ENCODE measurements around the gene HOXB4.

GRCh38 chr17:48611213-48611612 lies 33.1 kb upstream of the HOXB4 start:
- TF ChIP-seq CTCF (IDR thresholded peaks at IDR 0.05) = no peak
- no peak for TF ChIP-seq POLR2A (IDR thresholded peaks at IDR 0.05)

Measured in Peyer's patch (tissue), 4 donors.